Cardiac fibroblast (primary cell): Measurements from ENCODE around the gene ABHD17A.

Experiments
- DNase-seq, 2 donors: peaks; one replicate each; pipeline versions ENCODE4 v3.0.0 to v3.0.0-alpha.2; 2010; ENCODE audit warnings: low read depth in 2 of 2
- H3K4me3 ChIP-seq, 2 donors: replicated peaks in 1 of 2; 1 replicate in 1 of 2; 2 replicates in 1 of 2; pipeline ENCODE4 v1.5.1; 2011; ENCODE audit warnings: low read depth in 2 of 2, low read length in 2 of 2, mild to moderate bottlenecking in 2 of 2, moderate library complexity in 1 of 2
- TF ChIP-seq, protein P1 (sequence below): IDR thresholded peaks from one replicate; pipeline ENCODE4 v1.5.1; 2011; ENCODE audit warnings: low read depth, mild to moderate bottlenecking, low read length, inconsistent platforms

Gene ABHD17A

DNA sequence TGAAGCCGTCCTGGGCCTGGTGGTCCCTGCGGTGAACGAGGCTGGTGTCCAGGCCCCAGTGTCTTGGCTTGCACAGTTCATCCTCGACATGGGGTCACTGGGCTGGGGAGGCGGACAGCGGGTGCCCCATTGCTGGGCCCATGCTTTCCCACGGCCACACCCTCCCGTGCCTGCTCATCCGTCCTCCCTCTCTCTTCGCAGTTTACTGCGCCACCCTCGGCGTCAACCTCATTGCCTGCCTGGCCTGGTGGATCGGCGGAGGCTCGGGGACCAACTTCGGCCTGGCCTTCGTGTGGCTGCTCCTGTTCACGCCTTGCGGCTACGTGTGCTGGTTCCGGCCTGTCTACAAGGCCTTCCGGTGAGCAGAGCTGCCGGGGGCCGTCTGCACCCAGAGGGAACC is 32.6 kb upstream of the ABHD17A start:
- no peak overlapping the region for H3K4me3 ChIP-seq
- TF ChIP-seq, protein P1, sequence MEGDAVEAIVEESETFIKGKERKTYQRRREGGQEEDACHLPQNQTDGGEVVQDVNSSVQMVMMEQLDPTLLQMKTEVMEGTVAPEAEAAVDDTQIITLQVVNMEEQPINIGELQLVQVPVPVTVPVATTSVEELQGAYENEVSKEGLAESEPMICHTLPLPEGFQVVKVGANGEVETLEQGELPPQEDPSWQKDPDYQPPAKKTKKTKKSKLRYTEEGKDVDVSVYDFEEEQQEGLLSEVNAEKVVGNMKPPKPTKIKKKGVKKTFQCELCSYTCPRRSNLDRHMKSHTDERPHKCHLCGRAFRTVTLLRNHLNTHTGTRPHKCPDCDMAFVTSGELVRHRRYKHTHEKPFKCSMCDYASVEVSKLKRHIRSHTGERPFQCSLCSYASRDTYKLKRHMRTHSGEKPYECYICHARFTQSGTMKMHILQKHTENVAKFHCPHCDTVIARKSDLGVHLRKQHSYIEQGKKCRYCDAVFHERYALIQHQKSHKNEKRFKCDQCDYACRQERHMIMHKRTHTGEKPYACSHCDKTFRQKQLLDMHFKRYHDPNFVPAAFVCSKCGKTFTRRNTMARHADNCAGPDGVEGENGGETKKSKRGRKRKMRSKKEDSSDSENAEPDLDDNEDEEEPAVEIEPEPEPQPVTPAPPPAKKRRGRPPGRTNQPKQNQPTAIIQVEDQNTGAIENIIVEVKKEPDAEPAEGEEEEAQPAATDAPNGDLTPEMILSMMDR = no peak
- no peak for DNase-seq

DNA sequence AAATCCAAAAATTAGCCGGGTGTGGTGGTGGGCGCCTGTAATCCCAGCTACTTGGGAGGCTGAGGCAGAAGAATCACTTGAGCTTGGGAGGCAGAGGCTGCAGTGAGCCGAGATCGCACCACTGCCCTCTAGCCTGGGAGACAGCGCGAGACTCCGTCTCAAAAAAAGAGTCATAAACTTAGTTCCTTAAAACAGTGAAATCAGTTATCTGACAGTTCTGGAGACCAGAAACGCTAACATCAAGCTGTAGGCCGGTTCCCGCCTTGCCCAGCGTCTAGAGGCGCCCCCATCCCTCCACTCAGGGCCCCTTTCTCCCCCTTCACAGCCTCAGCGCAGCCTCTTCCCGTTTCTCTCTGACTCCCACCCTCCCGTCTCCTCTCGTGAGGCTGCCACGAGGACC is 31.9 kb upstream of the ABHD17A start:
- no peak for DNase-seq
- H3K4me3 ChIP-seq = no peak overlapping the region
- TF ChIP-seq, protein P1 = no peak

DNA sequence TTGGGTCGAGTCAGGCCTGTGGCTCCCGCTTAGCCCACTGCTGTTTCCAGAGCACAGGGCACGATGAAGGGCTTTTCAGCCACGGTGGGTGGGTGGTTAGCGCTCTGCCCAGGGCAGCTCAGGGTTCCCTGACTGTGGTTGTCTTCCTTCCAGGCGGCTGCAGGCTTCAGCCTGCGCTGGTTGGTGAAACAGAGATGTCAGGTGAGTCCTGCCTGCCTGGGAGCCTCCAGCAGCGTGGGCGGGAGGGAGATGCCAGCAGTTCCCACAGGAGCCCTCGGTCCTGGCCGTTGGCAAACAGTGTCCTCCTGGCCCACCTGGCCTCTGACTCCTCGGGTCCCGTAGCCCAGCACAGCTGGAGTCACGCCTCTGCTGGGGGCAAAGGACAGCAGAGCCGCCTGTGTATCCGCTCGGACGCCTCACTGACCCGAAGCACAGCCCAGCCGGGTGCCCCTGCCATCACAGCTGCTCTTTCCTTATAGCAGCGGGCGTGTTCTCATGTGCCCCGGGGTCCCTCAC is 29.6 kb upstream of the ABHD17A start:
- TF ChIP-seq, protein P1 = no peak

DNA sequence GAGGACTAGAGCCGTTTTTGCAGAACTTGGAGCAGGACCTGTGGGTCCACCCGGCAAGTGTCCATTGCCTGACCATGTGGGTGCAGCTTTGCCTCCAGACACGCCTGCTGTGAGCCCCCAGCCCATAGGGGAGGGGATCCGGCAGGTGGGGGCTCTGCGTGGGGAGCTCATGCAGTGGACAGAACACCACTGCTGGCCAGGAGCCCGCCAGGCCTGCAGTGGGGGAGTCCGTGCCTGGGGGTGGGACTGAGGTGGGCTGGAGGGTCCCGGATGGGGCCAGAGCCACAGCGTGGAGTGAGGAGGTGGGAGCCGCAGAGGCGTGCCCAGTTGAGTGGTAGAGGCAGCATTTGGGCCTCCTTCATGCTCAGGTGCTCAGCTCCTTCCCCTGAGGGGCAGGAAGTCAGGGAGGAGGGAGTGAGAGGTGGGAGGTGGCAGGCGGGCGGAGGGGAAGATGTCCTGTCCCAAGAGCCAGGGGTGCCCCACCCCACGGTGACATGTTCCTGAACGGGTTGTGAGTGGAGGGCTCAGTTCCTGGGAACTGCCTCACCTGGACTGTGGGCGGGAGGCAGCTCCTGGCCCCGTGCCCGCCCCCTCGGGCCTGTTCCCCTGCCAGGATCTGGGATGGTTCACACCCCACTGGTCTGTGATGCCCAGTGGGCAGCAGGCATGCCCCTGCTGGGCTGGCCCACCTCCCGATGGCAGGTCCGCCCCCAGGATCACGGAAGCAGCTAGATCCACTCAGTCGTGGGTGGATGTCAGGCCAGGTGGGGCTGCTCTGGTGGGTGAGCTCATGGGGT is 28.7 kb upstream of the ABHD17A start:
- DNase-seq = no peak
- TF ChIP-seq, protein P1 = no peak
- no peak overlapping the region for H3K4me3 ChIP-seq

More for the DNA sequence above, 29.6 kb upstream of the ABHD17A start:
- H3K4me3 ChIP-seq = no peak overlapping the region
- no peak for DNase-seq

DNA sequence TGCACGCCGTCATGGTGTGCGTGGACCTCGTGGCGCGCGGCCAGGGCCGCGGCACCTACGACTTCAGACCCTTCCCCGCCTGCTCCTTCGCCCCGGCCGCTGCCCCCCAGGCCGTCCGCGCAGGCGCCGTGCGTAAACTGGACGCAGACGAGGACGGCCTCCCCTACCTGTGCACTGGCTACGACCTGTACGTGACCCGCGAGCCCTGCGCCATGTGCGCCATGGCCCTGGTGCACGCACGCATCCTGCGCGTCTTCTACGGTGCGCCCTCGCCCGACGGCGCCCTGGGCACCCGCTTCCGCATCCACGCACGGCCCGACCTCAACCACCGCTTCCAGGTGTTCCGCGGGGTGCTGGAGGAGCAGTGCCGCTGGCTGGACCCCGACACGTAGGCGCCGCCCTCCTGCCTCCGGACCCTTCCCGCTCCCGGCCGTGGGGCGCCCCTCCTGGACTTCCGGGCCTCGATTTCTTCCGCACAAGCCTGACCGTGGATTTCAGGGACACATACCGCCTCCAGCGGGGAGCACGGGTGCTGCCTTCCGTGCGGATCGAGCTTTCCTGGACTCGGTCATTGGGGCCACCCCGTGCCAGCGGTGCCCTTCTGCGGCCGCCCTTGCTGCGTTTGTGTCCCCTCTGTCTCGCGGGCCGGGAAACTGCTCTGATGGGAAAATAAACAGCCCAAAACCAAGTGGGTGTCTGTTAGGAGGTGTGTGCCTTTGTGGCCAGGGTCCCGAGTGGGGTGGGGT is 27.6 kb upstream of the ABHD17A start:
- no peak overlapping the region for H3K4me3 ChIP-seq
- TF ChIP-seq, protein P1 = no peak
- no peak for DNase-seq

DNA sequence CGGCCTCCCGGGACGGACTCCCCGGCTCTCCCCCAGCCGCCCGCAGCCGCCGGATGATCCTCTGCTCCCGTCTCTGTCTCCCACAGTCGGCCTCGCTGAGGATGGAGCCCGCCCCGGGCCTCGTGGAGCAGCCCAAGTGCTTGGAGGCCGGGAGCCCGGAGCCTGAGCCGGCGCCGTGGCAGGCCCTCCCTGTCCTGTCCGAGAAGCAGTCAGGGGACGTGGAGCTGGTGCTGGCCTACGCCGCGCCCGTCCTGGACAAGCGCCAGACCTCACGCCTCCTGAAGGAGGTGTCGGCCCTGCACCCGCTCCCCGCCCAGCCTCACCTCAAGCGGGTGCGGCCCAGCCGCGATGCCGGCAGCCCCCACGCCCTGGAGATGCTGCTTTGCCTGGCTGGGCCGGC is 26.7 kb upstream of the ABHD17A start:
- TF ChIP-seq, protein P1 = no peak
- H3K4me3 ChIP-seq = no peak overlapping the region
- no peak for DNase-seq
